ENCODE measurements around the gene RAB34.

The RAB34 gene

DNA sequence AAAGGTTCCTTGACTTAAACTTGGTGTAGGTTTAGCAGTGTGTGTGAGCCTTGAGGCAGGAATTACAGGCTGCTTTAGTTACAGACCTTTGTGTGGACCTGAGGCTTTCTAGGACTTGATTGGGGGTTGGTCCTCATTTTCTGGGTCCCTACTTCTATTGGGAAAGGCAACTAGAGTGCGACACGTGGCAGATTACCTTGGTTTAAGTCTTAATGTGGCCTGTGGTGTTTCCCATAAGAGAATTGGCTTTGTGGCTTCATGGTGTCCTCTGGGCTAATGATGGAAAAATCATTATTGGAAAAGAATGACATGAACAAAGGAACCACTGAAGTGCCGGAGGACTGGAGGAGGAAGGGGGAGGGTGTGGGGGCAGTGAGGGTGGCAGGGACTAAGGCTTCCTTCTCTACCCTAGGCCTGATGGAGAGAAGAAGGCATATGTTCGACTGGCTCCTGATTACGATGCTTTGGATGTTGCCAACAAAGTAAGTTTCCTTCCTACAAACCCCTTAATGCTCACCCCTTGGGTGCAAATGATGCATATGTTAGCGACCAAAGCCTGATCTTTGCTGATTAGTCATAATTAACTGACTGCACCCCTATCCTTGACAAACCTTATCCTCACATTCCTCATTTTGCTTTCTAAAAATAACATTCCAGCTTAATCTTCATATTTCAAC is 5.6 kb upstream of the RAB34 start:
- peak overlapping the region; percentile 98 for H3K27ac ChIP-seq
- TF ChIP-seq ZFX (IDR thresholded peaks at IDR 0.05), result no peak
- TF ChIP-seq, protein P1, sequence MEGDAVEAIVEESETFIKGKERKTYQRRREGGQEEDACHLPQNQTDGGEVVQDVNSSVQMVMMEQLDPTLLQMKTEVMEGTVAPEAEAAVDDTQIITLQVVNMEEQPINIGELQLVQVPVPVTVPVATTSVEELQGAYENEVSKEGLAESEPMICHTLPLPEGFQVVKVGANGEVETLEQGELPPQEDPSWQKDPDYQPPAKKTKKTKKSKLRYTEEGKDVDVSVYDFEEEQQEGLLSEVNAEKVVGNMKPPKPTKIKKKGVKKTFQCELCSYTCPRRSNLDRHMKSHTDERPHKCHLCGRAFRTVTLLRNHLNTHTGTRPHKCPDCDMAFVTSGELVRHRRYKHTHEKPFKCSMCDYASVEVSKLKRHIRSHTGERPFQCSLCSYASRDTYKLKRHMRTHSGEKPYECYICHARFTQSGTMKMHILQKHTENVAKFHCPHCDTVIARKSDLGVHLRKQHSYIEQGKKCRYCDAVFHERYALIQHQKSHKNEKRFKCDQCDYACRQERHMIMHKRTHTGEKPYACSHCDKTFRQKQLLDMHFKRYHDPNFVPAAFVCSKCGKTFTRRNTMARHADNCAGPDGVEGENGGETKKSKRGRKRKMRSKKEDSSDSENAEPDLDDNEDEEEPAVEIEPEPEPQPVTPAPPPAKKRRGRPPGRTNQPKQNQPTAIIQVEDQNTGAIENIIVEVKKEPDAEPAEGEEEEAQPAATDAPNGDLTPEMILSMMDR (conservative IDR thresholded peaks at IDR 0.05), result no peak

DNA sequence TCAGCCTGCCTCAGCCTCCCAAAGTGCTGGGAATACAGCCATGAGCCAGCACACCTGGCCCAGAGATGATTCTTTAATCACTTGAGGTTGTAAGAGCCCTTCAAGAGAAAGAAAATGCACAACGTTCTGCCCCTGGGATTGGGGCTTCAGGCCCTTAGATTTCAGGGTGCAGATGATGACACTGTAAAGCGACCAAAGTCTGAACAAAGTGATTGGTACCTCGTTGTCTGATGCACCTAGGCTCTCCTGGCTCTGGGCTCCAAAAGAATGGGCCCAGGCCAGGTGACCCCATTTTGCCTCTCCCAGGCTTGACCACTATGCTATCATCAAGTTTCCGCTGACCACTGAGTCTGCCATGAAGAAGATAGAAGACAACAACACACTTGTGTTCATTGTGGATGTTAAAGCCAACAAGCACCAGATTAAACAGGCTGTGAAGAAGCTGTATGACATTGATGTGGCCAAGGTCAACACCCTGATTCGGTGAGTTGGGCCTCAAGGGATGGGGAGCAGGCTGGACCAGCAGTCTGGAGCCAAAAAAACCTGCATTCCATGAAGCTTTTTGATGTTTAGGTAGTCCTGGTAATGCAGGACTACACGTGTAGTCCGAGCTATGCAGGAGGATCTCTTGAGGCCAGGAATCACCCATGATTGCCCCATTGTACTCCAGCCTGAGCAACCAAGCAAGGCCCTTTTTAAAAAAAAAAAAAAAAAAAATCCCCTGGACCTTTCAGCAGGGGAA is 4.9 kb upstream of the RAB34 start:
- peak overlapping the region; percentile 98 for H3K27ac ChIP-seq
- no peak for TF ChIP-seq ZFX (IDR thresholded peaks at IDR 0.05)
- TF ChIP-seq, protein P1 (conservative IDR thresholded peaks at IDR 0.05), result no peak

DNA sequence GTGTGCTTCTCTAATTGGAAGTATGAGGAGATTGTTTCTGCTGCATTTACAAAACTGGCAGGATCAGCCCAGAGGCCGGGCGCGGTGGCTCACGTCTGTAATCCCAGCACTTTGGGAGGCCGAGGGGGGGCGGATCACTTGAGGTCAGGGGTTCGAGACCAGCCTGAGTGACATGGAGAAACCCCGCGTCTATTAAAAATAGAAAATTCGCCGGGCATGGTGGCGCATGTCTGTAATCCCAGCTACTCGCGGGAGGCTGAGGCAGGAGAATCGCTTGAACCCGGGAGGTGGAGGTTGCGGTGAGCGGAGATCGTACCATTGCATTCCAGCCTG is 3.3 kb upstream of the RAB34 start:
- H3K27ac ChIP-seq, result peak overlapping the region; percentile 98

DNA sequence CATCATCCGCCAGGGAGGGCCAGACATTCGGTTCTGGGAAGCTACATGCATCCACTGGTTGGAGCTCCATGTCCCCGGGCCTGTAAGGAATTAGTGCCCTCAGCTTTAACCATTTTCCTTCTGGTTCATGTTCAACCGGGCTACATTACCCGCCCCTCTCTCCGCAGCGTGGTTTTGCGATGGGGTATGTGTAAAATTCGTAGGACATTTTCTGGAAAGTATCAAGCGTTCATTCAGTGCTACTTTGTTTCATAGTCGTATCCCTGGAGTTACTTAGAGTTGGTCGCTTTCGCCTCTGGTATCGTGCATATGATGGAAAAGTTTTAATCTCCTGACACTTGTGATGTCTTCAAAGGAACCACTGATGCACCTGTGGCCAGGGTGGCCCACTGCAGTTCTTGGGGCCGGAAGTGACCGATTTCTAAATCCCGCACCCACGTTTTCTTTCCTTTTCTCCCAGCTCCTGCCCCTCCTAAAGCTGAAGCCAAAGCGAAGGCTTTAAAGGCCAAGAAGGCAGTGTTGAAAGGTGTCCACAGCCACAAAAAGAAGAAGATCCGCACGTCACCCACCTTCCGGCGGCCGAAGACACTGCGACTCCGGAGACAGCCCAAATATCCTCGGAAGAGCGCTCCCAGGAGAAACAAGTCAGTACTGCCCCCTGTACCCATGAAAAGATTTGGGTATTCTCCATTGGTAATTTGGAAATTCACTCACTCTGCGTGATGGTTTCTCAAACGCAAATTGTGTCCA is 2.8 kb upstream of the RAB34 start:
- H3K27ac ChIP-seq, result peak overlapping the region; percentile 98
- peak; percentile 64; the same call in 1 of the 2 replicates for TF ChIP-seq ZFX (IDR thresholded peaks at IDR 0.05)
- TF ChIP-seq, protein P1 (conservative IDR thresholded peaks at IDR 0.05), result no peak; the same call in 1 of the 2 replicates

DNA sequence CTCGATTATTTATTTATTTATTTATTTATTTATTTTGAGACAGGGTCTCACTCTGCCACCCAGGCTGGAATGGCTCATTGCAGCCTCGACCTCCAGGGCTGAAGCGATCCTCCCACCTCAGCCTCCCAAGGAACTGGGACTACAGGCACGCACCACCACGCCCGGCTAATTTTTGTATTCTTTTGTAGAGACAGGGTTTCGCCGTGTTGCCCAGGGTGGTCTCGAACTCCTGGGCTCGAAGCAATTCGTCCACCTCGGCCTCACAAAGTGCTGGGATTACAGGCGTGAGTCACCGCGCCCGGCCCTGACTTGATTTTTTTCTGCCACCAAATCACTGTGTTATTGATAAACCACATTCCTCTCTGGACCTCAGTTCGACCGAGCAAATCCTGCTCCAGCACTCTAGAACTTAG is 1.4 kb upstream of the RAB34 start:
- peak overlapping the region; percentile 98 for H3K27ac ChIP-seq
- TF ChIP-seq, protein P1 (conservative IDR thresholded peaks at IDR 0.05), result no peak
- TF ChIP-seq ZFX (IDR thresholded peaks at IDR 0.05), result no peak

DNA sequence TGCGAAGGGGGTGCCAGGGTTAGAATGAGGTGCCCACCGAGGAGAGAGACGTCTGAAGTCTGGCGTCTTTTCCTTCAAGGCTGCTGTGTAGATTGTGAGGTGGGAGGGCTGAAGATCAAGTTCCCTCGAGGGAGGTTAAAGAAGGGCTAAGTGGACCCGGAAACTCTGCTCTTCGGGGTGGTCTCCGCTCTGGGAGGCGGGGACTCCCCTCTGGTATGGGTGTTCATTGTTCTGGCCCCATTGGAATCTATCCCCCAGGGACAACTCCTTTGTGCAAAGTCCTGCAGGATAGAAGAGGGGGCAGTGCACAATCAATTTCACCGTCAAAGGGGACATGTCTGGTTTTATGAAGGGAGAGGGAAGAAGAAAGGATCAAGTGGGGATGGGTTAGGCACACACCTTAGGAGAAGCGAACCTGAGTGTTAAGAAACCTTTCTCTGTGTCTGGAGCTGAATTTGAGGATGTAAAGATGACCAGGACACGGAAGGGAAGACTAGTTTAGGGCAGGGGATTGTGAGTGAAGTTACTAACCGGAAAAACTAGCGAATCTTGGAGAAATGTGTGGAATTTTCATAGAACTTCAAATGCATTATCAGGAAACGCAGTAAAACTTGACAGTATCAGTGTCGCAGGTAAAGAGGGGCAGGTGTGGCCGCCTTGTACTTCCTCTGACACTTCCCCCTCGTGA is 809 bp upstream of the RAB34 start:
- TF ChIP-seq, protein P1 (conservative IDR thresholded peaks at IDR 0.05), result no peak
- no peak for TF ChIP-seq ZFX (IDR thresholded peaks at IDR 0.05)
- peak overlapping the region; percentile 98 for H3K27ac ChIP-seq

DNA sequence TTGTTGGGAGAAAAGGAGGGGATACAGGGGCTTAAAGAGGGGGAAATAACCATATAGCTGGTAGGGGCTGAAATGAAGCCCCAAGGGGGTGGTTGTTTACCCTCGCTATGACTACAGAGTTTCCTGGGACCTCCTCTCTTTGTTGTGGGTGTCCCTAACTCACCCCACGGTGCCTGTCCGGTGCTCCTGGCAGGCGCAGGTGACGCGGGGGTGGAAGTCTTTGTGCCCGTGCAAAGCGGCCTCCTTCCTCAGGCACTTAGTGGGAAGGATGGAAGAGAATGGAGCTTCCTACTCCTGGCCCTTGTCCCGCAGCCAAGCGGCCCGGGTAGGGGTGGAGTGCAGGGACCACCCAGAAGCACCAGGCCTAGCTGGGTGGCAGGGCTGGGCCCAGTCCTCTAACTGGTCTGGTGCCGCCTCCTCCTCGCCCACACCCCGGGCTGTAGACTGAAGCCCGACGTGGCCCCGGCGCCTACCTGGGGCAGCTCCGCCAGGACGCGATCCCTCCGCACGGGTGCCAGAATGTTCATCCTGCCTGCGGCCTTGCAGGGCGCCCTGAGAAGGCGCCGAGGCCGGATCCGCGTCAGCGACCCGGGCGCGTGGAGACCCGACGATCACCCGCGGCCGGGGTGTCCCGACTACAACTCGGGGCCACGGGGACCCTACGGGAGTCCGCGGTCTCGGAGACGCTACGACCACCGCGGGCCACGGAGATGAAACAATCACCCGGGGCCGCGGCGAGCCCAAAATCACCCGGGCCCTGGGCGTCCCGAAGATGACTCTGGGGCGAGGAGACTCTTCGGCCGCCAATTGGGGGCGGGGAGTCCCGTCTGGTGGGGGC is 709 bp downstream of the RAB34 start:
- no peak overlapping the region for H3K27ac ChIP-seq
- TF ChIP-seq ZFX (IDR thresholded peaks at IDR 0.05), result no peak
- TF ChIP-seq, protein P1 (conservative IDR thresholded peaks at IDR 0.05), result no peak
